Measurements from ENCODE around the gene ERCC6L. TPM values are rescaled to one million over a fixed set of nuclear protein-coding genes. Genes with fewer than 3 reads are reported as not detected.

The ERCC6L gene
- total RNA-seq, 1 experiment from 2014 or later: 14.6 TPM

- POLR2A ChIA-PET (ENCODE audit: unreplicated experiment): no interaction called here
- no peak overlapping the region for H3K9ac ChIP-seq (ENCODE audit: low read length)
- no TSS peak for BruUV-seq (replicated peaks)
- ATAC-seq: no peak
- H3K4me1 ChIP-seq (ENCODE audit: insufficient read depth, low read length): no peaks in the 10 kb centered on the region
- no peak overlapping the region for H3K4me2 ChIP-seq (ENCODE audit: low read length)
- intact Hi-C loops (cut with micrococcal nuclease): no loop called here
- H2AFZ ChIP-seq (ENCODE audit: low read length): no peak overlapping the region
- H3K36me3 ChIP-seq (ENCODE audit: low read depth, low read length): no peaks in the 10 kb centered on the region
- CTCF ChIA-PET: no interaction called here
- no peaks in the 10 kb centered on the region for H3K9me3 ChIP-seq (ENCODE audit: low read length)
- no peaks in the 10 kb centered on the region for H4K20me1 ChIP-seq (ENCODE audit: low read length)
- no peaks in the 10 kb centered on the region for H3K27me3 ChIP-seq (ENCODE audit: low read length)
- DNase-seq: no peak
- H3K79me2 ChIP-seq (ENCODE audit: low read length): no peaks in the 10 kb centered on the region
- no peak overlapping the region for H3K4me3 ChIP-seq (ENCODE audit: low read length)
- no peak for TF ChIP-seq EZH2phosphoT487 (IDR thresholded peaks at IDR 0.05; ENCODE audit: borderline replicate concordance, low read length)
- TF ChIP-seq CTCF (conservative IDR thresholded peaks at IDR 0.05; ENCODE audit: low read depth, low read length): no peak
- no peak for TF ChIP-seq EZH2 (IDR thresholded peaks at IDR 0.05; ENCODE audit: low read length, unreplicated experiment)
- H3K9me2 ChIP-seq (replicated peaks; ENCODE audit: low read length): no peaks in the 10 kb centered on the region
- no peaks in the 10 kb centered on the region for H3F3A ChIP-seq (ENCODE audit: low read length, unreplicated experiment)
- no peak overlapping the region for H3K27ac ChIP-seq (ENCODE audit: low read length)
Measured at GRCh38 chrX:72165551-72165950, 73.3 kb downstream of the ERCC6L start.

DNA sequence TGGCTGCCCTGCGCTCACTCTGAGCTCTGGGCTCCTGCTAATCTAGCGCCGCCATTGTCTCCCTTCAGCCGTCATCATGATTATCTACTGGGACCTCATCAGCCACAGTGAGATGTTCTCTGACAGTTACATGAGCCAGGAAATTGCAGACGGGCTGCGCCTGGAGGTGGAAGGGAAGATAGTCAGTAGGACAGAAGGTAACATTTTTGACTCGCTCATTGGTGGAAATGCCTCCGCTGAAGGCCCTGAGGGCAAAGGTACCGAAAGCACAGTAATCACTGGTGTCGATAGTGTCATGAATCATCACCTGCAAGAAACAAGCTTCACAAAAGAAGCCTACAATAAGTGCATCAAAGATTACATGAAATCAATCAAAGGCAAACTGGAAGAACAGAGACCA is 79.1 kb downstream of the ERCC6L start:
- ChIA-PET POLR2A (ENCODE audit: unreplicated experiment) (no interaction called here), CTCF (no interaction called here)
- H4K20me1 ChIP-seq (ENCODE audit: low read length): no peaks in the 10 kb centered on the region
- H3F3A ChIP-seq (ENCODE audit: low read length, unreplicated experiment): no peaks in the 10 kb centered on the region
- no peak for DNase-seq
- H3K27me3 ChIP-seq (ENCODE audit: low read length): no peaks in the 10 kb centered on the region
- H2AFZ ChIP-seq (ENCODE audit: low read length): no peak overlapping the region
- H3K4me2 ChIP-seq (ENCODE audit: low read length): no peak overlapping the region
- no peak overlapping the region for H3K9ac ChIP-seq (ENCODE audit: low read length)
- no peaks in the 10 kb centered on the region for H3K79me2 ChIP-seq (ENCODE audit: low read length)
- no peak overlapping the region for H3K4me3 ChIP-seq (ENCODE audit: low read length)
- no peak overlapping the region for H3K27ac ChIP-seq (ENCODE audit: low read length)
- no peaks in the 10 kb centered on the region for H3K36me3 ChIP-seq (ENCODE audit: low read depth, low read length)
- no peaks in the 10 kb centered on the region for H3K9me3 ChIP-seq (ENCODE audit: low read length)
- no peaks in the 10 kb centered on the region for H3K4me1 ChIP-seq (ENCODE audit: insufficient read depth, low read length)
- BruUV-seq (replicated peaks): no TSS peak
- intact Hi-C loops (cut with micrococcal nuclease): no loop called here
- ATAC-seq: no peak
- TF ChIP-seq EZH2 (IDR thresholded peaks at IDR 0.05; ENCODE audit: low read length, unreplicated experiment) (no peak), CTCF (conservative IDR thresholded peaks at IDR 0.05; ENCODE audit: low read depth, low read length) (no peak), EZH2phosphoT487 (IDR thresholded peaks at IDR 0.05; ENCODE audit: borderline replicate concordance, low read length) (no peak)
- H3K9me2 ChIP-seq (replicated peaks; ENCODE audit: low read length): no peaks in the 10 kb centered on the region

DNA sequence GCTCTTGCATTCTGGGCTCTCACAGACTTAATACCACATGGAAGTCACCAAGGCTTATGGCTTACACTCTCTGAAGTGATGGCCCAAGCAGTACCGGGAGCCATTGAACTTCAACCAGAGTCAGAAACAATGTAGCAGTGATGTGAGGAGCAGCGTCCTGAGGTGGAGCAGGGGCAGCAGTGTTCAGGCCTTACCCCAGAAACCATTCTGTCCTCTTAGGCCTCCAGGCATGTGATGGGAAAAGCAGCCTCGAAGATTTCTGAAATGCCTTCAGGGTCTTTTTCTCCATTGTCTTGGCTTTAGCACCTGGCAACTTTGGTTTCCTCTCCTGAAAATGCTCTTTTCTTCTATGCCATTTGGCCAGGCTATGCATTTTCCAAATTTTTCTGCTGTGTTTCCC is 80.1 kb downstream of the ERCC6L start:
- H2AFZ ChIP-seq (ENCODE audit: low read length): no peak overlapping the region
- H3K9me2 ChIP-seq (replicated peaks; ENCODE audit: low read length): no peaks in the 10 kb centered on the region
- no peak overlapping the region for H3K27ac ChIP-seq (ENCODE audit: low read length)
- H3K79me2 ChIP-seq (ENCODE audit: low read length): no peaks in the 10 kb centered on the region
- no TSS peak for BruUV-seq (replicated peaks)
- H3K36me3 ChIP-seq (ENCODE audit: low read depth, low read length): no peaks in the 10 kb centered on the region
- ChIA-PET POLR2A (ENCODE audit: unreplicated experiment) (no interaction called here), CTCF (no interaction called here)
- intact Hi-C loops (cut with micrococcal nuclease): no loop called here
- H3K27me3 ChIP-seq (ENCODE audit: low read length): no peaks in the 10 kb centered on the region
- no peaks in the 10 kb centered on the region for H3K9me3 ChIP-seq (ENCODE audit: low read length)
- no peaks in the 10 kb centered on the region for H3F3A ChIP-seq (ENCODE audit: low read length, unreplicated experiment)
- DNase-seq: no peak
- no peak for ATAC-seq
- H3K4me1 ChIP-seq (ENCODE audit: insufficient read depth, low read length): no peaks in the 10 kb centered on the region
- H3K9ac ChIP-seq (ENCODE audit: low read length): no peak overlapping the region
- H3K4me2 ChIP-seq (ENCODE audit: low read length): no peak overlapping the region
- no peaks in the 10 kb centered on the region for H4K20me1 ChIP-seq (ENCODE audit: low read length)
- no peak overlapping the region for H3K4me3 ChIP-seq (ENCODE audit: low read length)
- TF ChIP-seq CTCF (conservative IDR thresholded peaks at IDR 0.05; ENCODE audit: low read depth, low read length): no peak
- TF ChIP-seq EZH2 (IDR thresholded peaks at IDR 0.05; ENCODE audit: low read length, unreplicated experiment): no peak
- no peak for TF ChIP-seq EZH2phosphoT487 (IDR thresholded peaks at IDR 0.05; ENCODE audit: borderline replicate concordance, low read length)

Other genes starting within 250 kb of the ERCC6L start
- gene RTL5, start 107.1 kb downstream of the ERCC6L start, total RNA-seq (2014; rRNA removed): 0.23 and 0.40 TPM in 2 replicates
- gene PIN4, start 57.3 kb downstream of the ERCC6L start, total RNA-seq (2014; rRNA removed): 30.0 and 44.1 TPM in 2 replicates
- gene RPS4X, start 38.2 kb upstream of the ERCC6L start, total RNA-seq (2014; rRNA removed): 617 and 780 TPM in 2 replicates
- 0.40 and 1.8 TPM in 2 replicates for gene CITED1, start 66.9 kb upstream of the ERCC6L start, total RNA-seq (2014; rRNA removed)

All from PC-3 (cell line).